GM10847 (cell line): ENCODE measurements around the gene ATP1A1.

Experiments used
- POLR2A ChIP-seq: IDR thresholded peaks from 2 replicates; pipeline ENCODE4 v1.6.1; 2011; ENCODE audit not compliant: insufficient read length; ENCODE audit errors: extremely low read depth

ATP1A1 gene

DNA sequence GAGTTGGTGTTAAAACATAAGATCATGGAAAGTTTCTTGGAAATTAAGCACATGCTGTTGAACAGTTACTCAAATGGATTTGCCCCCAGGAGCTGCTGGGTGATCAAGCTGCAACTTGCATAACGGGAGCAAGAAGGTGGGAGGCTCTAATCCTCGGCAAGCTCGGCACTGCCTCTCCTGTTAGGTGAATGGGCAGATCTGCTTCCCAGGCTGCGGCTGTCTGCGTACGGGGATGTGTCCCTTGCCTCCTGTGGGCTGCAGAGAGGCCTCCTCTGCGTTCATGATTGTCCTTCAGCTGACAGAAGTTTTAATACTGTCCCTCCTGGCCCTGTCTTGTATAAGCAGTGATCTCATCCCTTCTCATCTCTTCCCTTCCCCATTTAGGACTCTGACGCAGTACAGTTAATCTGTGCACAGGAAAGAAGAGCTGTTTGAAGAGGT, 36.7 kb downstream of the ATP1A1 start:
- no peak for TF ChIP-seq POLR2A

GRCh38 chr1:116411784-116412479, 38.9 kb downstream of the ATP1A1 start:
- TF ChIP-seq POLR2A: no peak

- no peak for TF ChIP-seq POLR2A
Measured at GRCh38 chr1:116412480-116412798, 39.4 kb downstream of the ATP1A1 start.

DNA sequence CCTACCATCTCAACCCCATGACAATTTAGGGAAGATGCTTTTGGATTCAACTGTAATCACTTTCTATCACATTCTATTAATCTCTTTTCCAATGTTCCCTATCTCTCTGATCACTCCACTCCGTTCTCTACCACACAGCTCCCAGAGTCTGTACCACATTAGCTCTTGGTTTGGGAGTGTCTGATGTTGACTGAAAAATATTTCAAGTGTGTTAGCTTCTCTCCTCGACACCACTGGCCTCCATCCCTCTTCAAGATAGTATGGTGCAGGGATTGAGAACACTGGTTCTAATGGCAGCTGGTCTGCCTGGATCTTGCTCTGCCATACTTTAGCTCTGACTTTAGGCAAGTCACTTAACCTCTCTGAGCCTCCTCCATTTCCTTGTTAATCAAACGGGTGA, 39.9 kb downstream of the ATP1A1 start:
- TF ChIP-seq POLR2A: no peak

- TF ChIP-seq POLR2A: no peak
Measured at GRCh38 chr1:116413414-116413813, 40.4 kb downstream of the ATP1A1 start.

DNA sequence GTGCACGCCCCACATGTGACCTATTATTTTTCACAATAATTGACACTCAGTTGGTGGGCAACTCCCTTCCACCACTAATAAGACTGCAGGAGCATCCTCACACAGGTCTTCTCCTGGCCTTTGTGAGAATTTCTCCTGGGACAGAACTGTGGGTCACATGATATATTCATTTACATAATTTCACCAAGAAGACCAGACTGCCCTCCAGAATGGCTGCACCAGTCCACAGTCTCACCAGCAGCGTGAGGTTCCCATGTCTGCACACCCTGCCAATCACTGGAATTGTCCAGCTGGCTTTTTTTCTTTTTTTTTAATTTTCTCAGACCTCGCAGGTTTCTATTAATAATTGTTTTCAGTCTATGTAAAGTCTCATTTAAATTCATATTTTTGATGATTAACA, 41.3 kb downstream of the ATP1A1 start:
- TF ChIP-seq POLR2A: no peak

DNA sequence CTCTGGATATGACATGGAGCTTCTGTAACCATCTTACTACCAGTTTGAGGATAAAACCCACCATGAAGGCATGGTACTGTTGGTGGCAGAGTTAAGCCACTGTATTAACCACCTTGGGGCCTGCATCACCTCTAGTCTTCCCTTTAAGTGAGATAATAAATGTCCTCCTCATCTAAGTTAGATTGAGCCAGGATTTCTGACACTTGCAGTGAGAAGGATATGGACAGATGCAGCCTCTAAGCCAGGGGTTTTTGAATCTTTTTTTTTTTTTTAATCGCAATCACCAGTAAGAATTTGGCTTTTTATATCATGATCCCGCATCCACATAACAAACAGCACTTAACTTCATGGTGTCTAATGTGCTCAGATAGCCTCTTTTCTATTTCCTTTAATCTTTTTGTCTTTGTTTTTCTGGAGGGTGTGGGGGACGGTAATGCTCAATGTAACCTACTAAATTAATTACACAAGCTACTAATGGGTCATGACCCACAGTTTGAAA, 42.2 kb downstream of the ATP1A1 start:
- TF ChIP-seq POLR2A: no peak

- TF ChIP-seq POLR2A: no peak
Measured at GRCh38 chr1:116415699-116416533, 42.9 kb downstream of the ATP1A1 start.

- TF ChIP-seq POLR2A: no peak
Measured at GRCh38 chr1:116416854-116417513, 43.9 kb downstream of the ATP1A1 start.

GRCh38 chr1:116417678-116418077, 44.6 kb downstream of the ATP1A1 start:
- no peak for TF ChIP-seq POLR2A

DNA sequence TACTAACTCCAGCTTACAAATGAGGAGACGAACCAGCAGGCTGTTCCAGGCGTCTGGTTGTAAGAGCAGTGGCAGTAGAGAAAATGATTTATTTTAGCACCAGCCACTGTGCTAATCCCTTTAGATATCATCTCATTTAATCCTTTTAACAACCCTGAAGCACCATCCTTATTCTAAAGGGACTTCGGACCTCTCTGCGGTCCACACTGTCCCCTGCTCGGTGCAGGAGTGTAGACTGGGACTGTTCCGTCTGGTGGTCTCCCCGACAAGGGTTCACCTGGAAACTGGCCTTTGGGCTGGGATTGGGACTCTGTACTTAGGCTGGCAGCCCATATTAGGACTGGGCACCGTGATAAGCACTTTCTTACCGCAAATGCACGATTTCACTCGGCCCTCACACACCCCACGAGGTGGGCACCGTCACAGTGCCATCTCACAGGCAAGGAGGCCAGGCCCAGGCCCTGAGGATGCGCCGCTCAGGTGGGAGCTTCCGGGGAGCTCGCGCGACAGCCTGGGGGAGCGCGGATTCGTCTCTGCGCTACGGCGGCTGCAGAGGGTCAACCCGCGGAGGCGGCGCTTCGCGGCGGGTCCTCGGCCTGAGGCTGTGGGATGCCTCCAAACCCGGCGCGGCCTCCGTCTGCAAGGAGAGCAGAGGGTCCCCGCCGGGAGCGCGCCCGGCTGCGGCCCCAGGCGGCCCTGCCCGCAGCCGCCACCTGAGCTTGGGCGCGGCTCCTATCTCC, 45.2 kb downstream of the ATP1A1 start:
- TF ChIP-seq POLR2A: peak; percentile 92

- TF ChIP-seq POLR2A: no peak
Measured at GRCh38 chr1:116420417-116421200, 47.6 kb downstream of the ATP1A1 start.

GRCh38 chr1:116424438-116424837, 51.4 kb downstream of the ATP1A1 start:
- no peak for TF ChIP-seq POLR2A

- TF ChIP-seq POLR2A: no peak
Measured at GRCh38 chr1:116424863-116425262, 51.8 kb downstream of the ATP1A1 start.
